HG02571 (cell line): ENCODE measurements around the gene SYNPO2L.
A peak's percentile ranks its signal among the peaks of the same experiment; 100 is the strongest.
"Not testable (repeated sequence)": the region's sequence is repeated elsewhere in the genome, so short reads cannot be mapped to it uniquely, and the experiment has no call there.

Experiments used
- ATAC-seq: cut with Tn5 transposase; IDR thresholded peaks from one replicate; pipeline ENCODE4 v1.9.1; 2021; ENCODE audit warnings: mild to moderate bottlenecking, moderate library complexity; ENCODE audit not compliant: unreplicated experiment

The SYNPO2L gene

DNA sequence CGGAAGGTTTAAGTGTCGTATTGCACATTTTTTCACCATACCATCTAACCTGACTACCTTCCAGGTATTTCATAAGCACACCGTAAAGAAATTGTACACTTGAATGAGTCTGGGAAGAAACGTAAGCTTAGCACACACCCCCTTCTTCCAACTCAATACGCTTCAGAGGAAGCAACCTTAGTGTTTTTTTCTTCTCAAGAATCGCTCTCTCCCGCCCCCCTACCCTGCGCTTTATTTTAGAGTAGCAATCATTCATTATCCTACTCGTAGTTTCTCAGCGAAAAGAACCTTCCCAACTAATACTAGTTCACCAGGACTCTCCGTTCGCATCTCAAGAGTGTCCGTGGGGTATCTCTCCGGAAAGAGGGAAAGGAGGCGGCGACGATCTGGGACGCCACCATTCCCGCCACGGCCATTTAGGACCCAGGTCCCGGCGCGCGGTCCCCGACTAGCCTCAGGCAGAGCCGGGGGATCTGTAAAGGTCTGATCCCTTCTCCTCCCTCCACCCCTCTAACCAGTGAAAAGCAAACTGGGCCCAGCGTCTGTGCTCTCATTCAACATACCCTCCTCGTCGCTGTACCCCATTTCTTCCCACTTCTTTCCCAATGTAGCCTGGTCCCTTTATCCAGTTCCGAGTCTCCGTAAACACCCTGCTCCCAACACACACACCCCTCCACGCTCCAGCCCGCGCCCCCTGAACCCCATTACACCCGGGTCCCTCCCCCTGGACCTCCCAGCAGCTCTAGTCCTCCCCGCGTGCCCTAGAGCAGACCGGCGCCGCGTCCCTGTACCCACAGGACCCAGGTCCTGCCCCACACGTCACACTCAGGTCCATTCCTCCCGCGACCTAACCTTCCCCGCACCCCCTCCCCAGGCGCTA lies 30.6 kb downstream of the SYNPO2L start:
- ATAC-seq: peak; percentile 33

GRCh38 chr10:73623056-73623455 lies 32.8 kb downstream of the SYNPO2L start:
- no peak for ATAC-seq

DNA sequence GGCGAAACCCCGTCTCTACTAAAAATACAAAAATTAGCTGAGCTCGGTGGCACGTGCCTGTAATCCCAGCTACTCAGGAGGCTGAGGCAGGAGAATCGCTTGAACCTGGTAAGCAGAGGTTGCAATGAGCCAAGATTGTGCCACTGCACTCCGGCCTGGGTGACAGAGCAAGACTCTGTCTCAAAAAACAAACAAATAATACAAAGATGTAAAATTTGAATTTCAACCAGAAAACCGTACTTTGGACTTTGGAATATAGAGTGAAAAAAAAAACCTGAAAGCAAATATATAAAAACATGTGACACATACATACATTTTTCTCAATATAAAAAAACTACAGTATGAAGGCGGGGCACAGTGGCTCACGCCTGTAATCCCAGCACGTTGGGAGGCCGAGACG lies 34.9 kb downstream of the SYNPO2L start:
- not testable (repeated sequence) for ATAC-seq

DNA sequence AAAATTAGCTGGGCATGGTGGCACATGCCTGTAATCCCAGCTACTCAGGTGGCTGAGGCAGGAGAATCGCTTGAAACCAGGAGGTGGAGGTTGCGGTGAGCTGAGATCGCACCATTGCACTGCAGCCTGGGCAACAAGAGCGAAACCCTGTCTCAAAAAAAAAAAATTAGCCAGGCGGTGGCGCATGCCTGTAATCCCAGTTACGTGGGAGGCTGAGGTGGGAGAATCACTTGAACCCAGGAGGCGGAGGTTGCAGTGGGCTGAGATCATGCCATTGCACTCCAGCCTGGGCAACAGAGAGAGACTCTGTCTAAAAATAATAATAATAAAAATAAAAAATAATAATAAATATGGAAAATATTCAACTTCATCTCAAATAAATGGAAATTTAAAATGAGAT lies 38.7 kb downstream of the SYNPO2L start:
- ATAC-seq: not testable (repeated sequence)

DNA sequence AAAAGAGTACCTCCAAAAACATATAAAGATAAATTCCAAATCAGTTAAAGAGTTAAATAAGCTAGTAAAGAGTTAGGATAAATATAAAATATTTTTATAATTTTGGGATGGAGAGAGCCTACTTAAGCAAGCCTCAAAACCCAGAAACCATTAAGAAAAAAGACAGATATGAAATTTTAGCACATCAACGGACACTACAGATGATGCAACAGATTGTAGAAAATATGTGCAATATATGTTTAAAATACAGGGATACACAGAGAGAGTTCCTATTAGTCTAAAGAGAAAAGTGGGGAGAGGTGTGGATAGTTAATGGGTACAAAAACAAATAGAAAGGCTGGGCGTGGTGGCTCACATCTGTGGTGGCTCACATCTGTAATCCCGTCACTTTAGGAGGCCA lies 41.1 kb downstream of the SYNPO2L start:
- ATAC-seq: no peak

DNA sequence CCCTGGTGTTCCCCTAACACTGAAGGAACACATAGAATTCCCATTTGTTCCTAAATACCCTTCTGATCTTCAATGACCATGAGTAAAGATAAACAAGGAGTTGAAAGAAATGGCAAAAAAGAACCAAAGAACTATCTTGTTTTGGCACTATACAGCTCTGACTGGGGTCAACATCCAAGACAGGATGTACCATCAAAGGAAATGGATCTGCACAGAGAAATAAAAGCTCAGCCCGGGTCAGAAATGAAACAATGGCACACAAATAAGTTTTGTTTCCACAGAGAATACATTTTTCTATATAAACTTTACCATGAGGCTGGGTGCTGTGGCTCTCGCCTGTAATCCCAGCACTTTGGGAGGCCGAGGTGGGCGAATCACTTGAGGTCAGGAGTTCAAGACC lies 46.7 kb downstream of the SYNPO2L start:
- ATAC-seq: no peak

GRCh38 chr10:73601486-73601921 lies 54.3 kb downstream of the SYNPO2L start:
- no peak for ATAC-seq

GRCh38 chr10:73597346-73597745 lies 58.5 kb downstream of the SYNPO2L start:
- no peak for ATAC-seq
